Astrocyte (in vitro differentiated cells and primary cell): Measurements from ENCODE around the gene RNASE1. TPM values are rescaled to one million over a fixed set of nuclear protein-coding genes. Genes with fewer than 3 reads are reported as not detected.
"Not testable (repeated sequence)": the region's sequence is repeated elsewhere in the genome, so short reads cannot be mapped to it uniquely, and the experiment has no call there.

Source experiments
- DNase-seq: peaks from one replicate; pipeline ENCODE4 v3.0.0-alpha.2; 2010; ENCODE audit warnings: low read depth
- FAIRE-seq: peaks from 2 replicates; lab custom pipeline; 2011; peaks lifted over from hg19 to GRCh38; lab: Jason Lieb, UNC
- H2AFZ ChIP-seq: 2 replicates; pipeline ENCODE4 v1.6.0; 2012; ENCODE audit warnings: low read depth, low read length, inconsistent platforms
- H3K27ac ChIP-seq: 2 replicates; pipeline ENCODE4 v1.5.1; 2011; ENCODE audit warnings: low read depth, low read length, inconsistent platforms
- H3K27me3 ChIP-seq: 2 replicates; pipeline ENCODE4 v1.6.0; 2011; ENCODE audit warnings: low read length, inconsistent platforms; ENCODE audit not compliant: insufficient read depth
- H3K36me3 ChIP-seq: 2 replicates; pipeline ENCODE4 v1.5.1; 2011; ENCODE audit warnings: low read length, inconsistent platforms; ENCODE audit not compliant: insufficient read depth
- H3K4me1 ChIP-seq: 2 replicates; pipeline ENCODE4 v1.5.1; 2011; ENCODE audit warnings: low read length, inconsistent platforms; ENCODE audit not compliant: insufficient read depth
- H3K4me2 ChIP-seq: 2 replicates; pipeline ENCODE4 v1.6.0; 2012; ENCODE audit warnings: low read length, inconsistent platforms
- H3K4me3 ChIP-seq: 2 replicates; pipeline ENCODE4 v1.5.1; 2011; ENCODE audit warnings: low read depth, mild to moderate bottlenecking, low read length, inconsistent platforms; ENCODE audit not compliant: insufficient read depth
- H3K79me2 ChIP-seq: 2 replicates; pipeline ENCODE4 v1.6.0; 2012; ENCODE audit warnings: mild to moderate bottlenecking, low read length, inconsistent platforms; ENCODE audit not compliant: insufficient read depth
- H3K9ac ChIP-seq: 2 replicates; pipeline ENCODE4 v1.6.0; 2012; ENCODE audit warnings: mild to moderate bottlenecking, low read length, inconsistent platforms
- H3K9me3 ChIP-seq: 2 replicates; pipeline ENCODE4 v1.5.1; 2012; ENCODE audit warnings: low read depth, mild to moderate bottlenecking, low read length, inconsistent platforms; ENCODE audit not compliant: insufficient read depth
- H4K20me1 ChIP-seq: 2 replicates; pipeline ENCODE4 v1.6.0; 2012; ENCODE audit warnings: low read length, inconsistent platforms; ENCODE audit not compliant: insufficient read depth
- H3K27ac Mint-ChIP-seq: one replicate; pipeline ENCODE4 v1.8.0; 2021; ENCODE audit warnings: mild to moderate bottlenecking, mixed read lengths; ENCODE audit not compliant: unreplicated experiment
- H3K27me3 Mint-ChIP-seq: one replicate; pipeline ENCODE4 v1.8.0; 2021; ENCODE audit warnings: low read depth, mixed read lengths; ENCODE audit not compliant: unreplicated experiment
- H3K36me3 Mint-ChIP-seq: one replicate; pipeline ENCODE4 v1.8.0; 2021; ENCODE audit warnings: low read depth, mixed read lengths; ENCODE audit not compliant: unreplicated experiment
- H3K4me1 Mint-ChIP-seq: one replicate; pipeline ENCODE4 v1.8.0; 2021; ENCODE audit warnings: low read depth, mixed read lengths; ENCODE audit not compliant: unreplicated experiment
- H3K4me3 Mint-ChIP-seq: one replicate; pipeline ENCODE4 v1.8.0; 2021; ENCODE audit warnings: mild to moderate bottlenecking, moderate library complexity, mixed read lengths; ENCODE audit not compliant: unreplicated experiment
- H3K9me3 Mint-ChIP-seq: one replicate; pipeline ENCODE4 v1.8.0; 2021; ENCODE audit warnings: mild to moderate bottlenecking, mixed read lengths; ENCODE audit not compliant: unreplicated experiment
- EZH2 ChIP-seq: IDR thresholded peaks from 2 replicates; pipeline ENCODE4 v1.6.1; 2012; ENCODE audit warnings: mild to moderate bottlenecking, low read length, inconsistent platforms; ENCODE audit not compliant: insufficient read depth
- total RNA-seq: library from RNA; stranded (reverse); gene quantifications from 2 replicates; pipeline ENCODE4 v1.2.1, GENCODE V29; 2021
- TF ChIP-seq, protein P1 (sequence below): IDR thresholded peaks from 2 replicates; pipeline ENCODE4 v1.5.1; 2011; ENCODE audit warnings: low read depth, mild to moderate bottlenecking, inconsistent platforms, low read length, moderate library complexity; ENCODE audit not compliant: insufficient read depth

The RNASE1 gene
- total RNA-seq, 1 donor from 2014 or later = 4.7 TPM

- Histone ChIP-seq H3K27ac (no peak overlapping the region), H3K79me2 (no peaks in the 10 kb centered on the region), H3K27me3 (no peaks in the 10 kb centered on the region), H3K9me3 (no peaks in the 10 kb centered on the region), H3K36me3 (no peaks in the 10 kb centered on the region), H2AFZ (no peak overlapping the region), H3K4me1 (no peaks in the 10 kb centered on the region), H3K4me3 (no peak overlapping the region), H4K20me1 (no peaks in the 10 kb centered on the region), H3K9ac (no peak overlapping the region), H3K4me2 (no peak overlapping the region)
- H3K4me3 Mint-ChIP-seq = no peak overlapping the region
- H3K27ac Mint-ChIP-seq = no peak overlapping the region
- FAIRE-seq (no peak), DNase-seq (no peak)
- no peak for TF ChIP-seq EZH2
- TF ChIP-seq, protein P1, sequence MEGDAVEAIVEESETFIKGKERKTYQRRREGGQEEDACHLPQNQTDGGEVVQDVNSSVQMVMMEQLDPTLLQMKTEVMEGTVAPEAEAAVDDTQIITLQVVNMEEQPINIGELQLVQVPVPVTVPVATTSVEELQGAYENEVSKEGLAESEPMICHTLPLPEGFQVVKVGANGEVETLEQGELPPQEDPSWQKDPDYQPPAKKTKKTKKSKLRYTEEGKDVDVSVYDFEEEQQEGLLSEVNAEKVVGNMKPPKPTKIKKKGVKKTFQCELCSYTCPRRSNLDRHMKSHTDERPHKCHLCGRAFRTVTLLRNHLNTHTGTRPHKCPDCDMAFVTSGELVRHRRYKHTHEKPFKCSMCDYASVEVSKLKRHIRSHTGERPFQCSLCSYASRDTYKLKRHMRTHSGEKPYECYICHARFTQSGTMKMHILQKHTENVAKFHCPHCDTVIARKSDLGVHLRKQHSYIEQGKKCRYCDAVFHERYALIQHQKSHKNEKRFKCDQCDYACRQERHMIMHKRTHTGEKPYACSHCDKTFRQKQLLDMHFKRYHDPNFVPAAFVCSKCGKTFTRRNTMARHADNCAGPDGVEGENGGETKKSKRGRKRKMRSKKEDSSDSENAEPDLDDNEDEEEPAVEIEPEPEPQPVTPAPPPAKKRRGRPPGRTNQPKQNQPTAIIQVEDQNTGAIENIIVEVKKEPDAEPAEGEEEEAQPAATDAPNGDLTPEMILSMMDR = no peak
- H3K27me3 Mint-ChIP-seq = peaks cover 3% of the 10 kb centered on the region
- no peaks in the 10 kb centered on the region for H3K36me3 Mint-ChIP-seq
- no peaks in the 10 kb centered on the region for H3K4me1 Mint-ChIP-seq
- H3K9me3 Mint-ChIP-seq = no peaks in the 10 kb centered on the region
These were observed 34.1 kb downstream of the RNASE1 start for GRCh38 chr14:20768593-20768892.

GRCh38 chr14:20760950-20761349 lies 41.7 kb downstream of the RNASE1 start:
- H3K4me3 ChIP-seq = no peak overlapping the region
- TF ChIP-seq EZH2 = no peak
- TF ChIP-seq, protein P1 = no peak
- no peak for FAIRE-seq
- Mint-ChIP-seq H3K9me3 (no peaks in the 10 kb centered on the region), H3K4me1 (no peaks in the 10 kb centered on the region), H3K36me3 (no peaks in the 10 kb centered on the region), H3K27ac (no peak overlapping the region), H3K4me3 (no peak overlapping the region), H3K27me3 (no peaks in the 10 kb centered on the region)
- no peaks in the 10 kb centered on the region for H3K27me3 ChIP-seq
- no peaks in the 10 kb centered on the region for H3K79me2 ChIP-seq
- H2AFZ ChIP-seq = no peak overlapping the region
- H3K9ac ChIP-seq = no peak overlapping the region
- no peak overlapping the region for H3K4me2 ChIP-seq
- no peaks in the 10 kb centered on the region for H3K36me3 ChIP-seq
- no peak overlapping the region for H3K27ac ChIP-seq
- no peaks in the 10 kb centered on the region for H3K9me3 ChIP-seq
- H3K4me1 ChIP-seq = no peaks in the 10 kb centered on the region
- DNase-seq = no peak
- no peaks in the 10 kb centered on the region for H4K20me1 ChIP-seq

- not testable (repeated sequence) for H3K9me3 Mint-ChIP-seq, H2AFZ ChIP-seq, H3K27me3 ChIP-seq, DNase-seq, FAIRE-seq, H3K27me3 Mint-ChIP-seq, H3K4me1 ChIP-seq, H3K27ac ChIP-seq, H3K4me1 Mint-ChIP-seq, H3K79me2 ChIP-seq, H3K4me3 Mint-ChIP-seq, H3K4me3 ChIP-seq, H3K27ac Mint-ChIP-seq, H3K4me2 ChIP-seq, H4K20me1 ChIP-seq, H3K36me3 Mint-ChIP-seq, H3K9me3 ChIP-seq, H3K36me3 ChIP-seq, H3K9ac ChIP-seq
These were observed 43.2 kb downstream of the RNASE1 start for GRCh38 chr14:20759465-20759864.
